K562 (cell line): Measurements from ENCODE around the gene EFHD2. TPM values are rescaled to one million over a fixed set of nuclear protein-coding genes. Genes with fewer than 3 reads are reported as not detected.

Experiments used
- ADNP ChIP-seq: fragments of 200-800 bp; sonication (Bioruptor generic); IDR thresholded peaks from 2 replicates; pipeline ENCODE4 v1.6.1; 2016; ENCODE audit warnings: missing genetic modification characterization, missing compliant biosample characterization
- JUND ChIP-seq, 2 experiments: IDR thresholded peaks; 2 replicates in 1 of 2; 3 replicates in 1 of 2; pipeline ENCODE4 v1.6.1; 2011; ENCODE audit warnings: borderline replicate concordance in 2 of 2, low read depth in 2 of 2, low read length in 2 of 2, improper control_type of control experiment in 1 of 2, missing biosample characterization in 1 of 2, missing genetic modification characterization in 1 of 2, missing genetic modification reagents in 1 of 2
- ZNF407 ChIP-seq: fragments of 450-650 bp; IDR thresholded peaks from 2 replicates; pipeline ENCODE4 v1.6.1; 2016; ENCODE audit warnings: low read depth
- polyA plus RNA-seq, 8 experiments: library from polyadenylated mRNA; depleted of rRNA in 4 of 8; stranded (reverse) in 5 of 8; unstranded in 3 of 8; fragments of >200 nt; fragmentation: Nextera tagmentation in 2 of 8; fragmentation: Illumina TruSeq in 1 of 8; extraction: Ambion mirVana in 2 of 8; extraction: Trizol in 1 of 8; gene quantifications; 2 replicates each; pipeline versions ENCODE4 v1.2.1 to v1.2.3, GENCODE V29; 2011 to 2014; ENCODE audit warnings: inconsistent platforms in 1 of 8, missing spikeins in 1 of 8
- total RNA-seq, 7 experiments: library from RNA; depleted of rRNA in 6 of 7; stranded (reverse); fragments of >200 nt in 6 of 7; fragmentation: Illumina TruSeq in 2 of 7; extraction: Trizol in 2 of 7; gene quantifications; 2 replicates each; pipeline versions ENCODE4 v1.2.1 to v1.2.3, GENCODE V29; 2011 to 2021; ENCODE audit warnings: low replicate concordance in 1 of 7

EFHD2 gene
- total and polyA plus RNA-seq, 9 of the 15 experiments (the other 6 are each of a cell fraction or from before 2014, with no cell fraction given), result 1.7 to 73.5 (median 25.2) TPM

GRCh38 chr1:15412175-15412800 is 2.6 kb downstream of the EFHD2 start (continued):
- TF ChIP-seq ZNF407 (no peak), ADNP (tag) (no peak), JUND (IDR thresholded peaks at IDR 0.05; ENCODE audit: borderline replicate concordance, low read depth, low read length) (peak; percentile 38; the same call in 1 of the 2 replicates), JUND (tag; IDR thresholded peaks at IDR 0.05; ENCODE audit: borderline replicate concordance, low read depth, low read length) (no peak)
